NCI-H460 (cell line): Measurements from ENCODE around the gene CCKAR. TPM values are rescaled to one million over a fixed set of nuclear protein-coding genes. Genes with fewer than 3 reads are reported as not detected.

Experiments
- total RNA-seq: library from RNA; depleted of rRNA; stranded (reverse); fragments of >200 nt; shearing (Covaris generic); gene quantifications from 2 replicates; pipeline ENCODE4 v1.2.3, GENCODE V29; 2014; rRNA removed

The CCKAR gene
- total RNA-seq, 1 experiment from 2014 or later: not detected

Other genes with a start within 250 kb of the CCKAR start
- 23.2 and 25.9 TPM in 2 replicates for gene RBPJ, start 169.5 kb downstream of the CCKAR start, total RNA-seq
- gene TBC1D19, start 93.6 kb upstream of the CCKAR start, total RNA-seq: 46.9 and 54.9 TPM in 2 replicates